Upper lobe of left lung (tissue), 6 donors: ENCODE data around the gene MAST4. TPM values are rescaled to one million over a fixed set of nuclear protein-coding genes. Genes with fewer than 3 reads are reported as not detected.
A peak's percentile ranks its signal among the peaks of the same experiment; 100 is the strongest.

Experiments
- ATAC-seq, 2 donors: fragments of 200-7000 bp; cut with Tn5 transposase; one replicate each; pipeline ENCODE4 v1.9.1; 2022; ENCODE audit warnings: mild to moderate bottlenecking in 2 of 2, moderate library complexity in 2 of 2; ENCODE audit not compliant: low FRiP score in 2 of 2
- DNase-seq, 2 donors: peaks; one replicate each; pipeline ENCODE4 v3.0.0-alpha.2; 2019 to 2020
- H3K27ac ChIP-seq, 4 donors: fragments of 200-600 bp; sonication (generic); one replicate each; pipeline ENCODE4 v1.5.1; 2016 to 2019
- H3K27me3 ChIP-seq, 4 donors: fragments of 200-600 bp; sonication (generic); one replicate each; pipeline ENCODE4 v1.5.1; 2017 to 2019
- H3K36me3 ChIP-seq, 4 donors: fragments of 200-600 bp; sonication (generic); one replicate each; pipeline ENCODE4 v1.5.1; 2016 to 2019
- H3K4me1 ChIP-seq, 4 donors: fragments of 200-600 bp; sonication (generic); one replicate each; pipeline ENCODE4 v1.5.1; 2018 to 2019
- H3K4me3 ChIP-seq, 4 donors: fragments of 200-600 bp; sonication (generic); one replicate each; pipeline ENCODE4 v1.5.1; 2017 to 2019; ENCODE audit warnings: mild to moderate bottlenecking in 2 of 4, moderate library complexity in 1 of 4
- H3K9me3 ChIP-seq, 4 donors: fragments of 200-600 bp; sonication (generic); one replicate each; pipeline ENCODE4 v1.5.1; 2018 to 2019
- EP300 ChIP-seq, 4 donors: sonication (generic); formaldehyde crosslinking; IDR thresholded peaks; one replicate each; pipeline ENCODE4 v1.5.1; 2017; ENCODE audit warnings: antibody characterized with exemption in 4 of 4, control low read depth in 2 of 4
- POLR2A ChIP-seq, 4 donors: fragments of 450-650 bp; IDR thresholded peaks; one replicate each; pipeline ENCODE4 v1.5.1; 2016 to 2017; ENCODE audit warnings: antibody characterized with exemption in 4 of 4, mild to moderate bottlenecking in 2 of 4
- POLR2AphosphoS5 ChIP-seq, 2 donors: sonication (generic); formaldehyde crosslinking; IDR thresholded peaks; one replicate each; pipeline ENCODE4 v1.5.1; 2017; ENCODE audit warnings: antibody characterized with exemption in 2 of 2
- WGBS, 2 donors: methylation state at CpG; one replicate each; pipeline ENCODE4 v1.1.5; 2017 to 2018; 5-methylcytosine and 5-hydroxymethylcytosine counted together
- total RNA-seq, 6 donors: library from RNA; depleted of rRNA in 4 of 6; stranded (reverse); fragments of >200 nt in 4 of 6; gene quantifications; one replicate each; pipeline versions ENCODE4 v1.1.0 to v1.2.1, GENCODE V29; 2016 to 2021
- TF ChIP-seq, protein P1 (sequence below), 6 experiments: fragments of 450-650 bp in 4 of 6; fragments of 200-600 bp in 2 of 6; sonication (generic) in 2 of 6; IDR thresholded peaks; one replicate each; pipeline ENCODE4 v1.5.1; 2016 to 2019; ENCODE audit warnings: antibody characterized with exemption in 6 of 6
- donor health status: DM: no; HTN: no; CAD: no; lungs with moderate emphysema.
- donor health status: DM: no; HTN: yes; CAD: no; lungs with severe emphysema.

MAST4 gene
- total RNA-seq, 6 donors from 2014 or later, result 44.8 to 229 (median 66.4) TPM

DNA sequence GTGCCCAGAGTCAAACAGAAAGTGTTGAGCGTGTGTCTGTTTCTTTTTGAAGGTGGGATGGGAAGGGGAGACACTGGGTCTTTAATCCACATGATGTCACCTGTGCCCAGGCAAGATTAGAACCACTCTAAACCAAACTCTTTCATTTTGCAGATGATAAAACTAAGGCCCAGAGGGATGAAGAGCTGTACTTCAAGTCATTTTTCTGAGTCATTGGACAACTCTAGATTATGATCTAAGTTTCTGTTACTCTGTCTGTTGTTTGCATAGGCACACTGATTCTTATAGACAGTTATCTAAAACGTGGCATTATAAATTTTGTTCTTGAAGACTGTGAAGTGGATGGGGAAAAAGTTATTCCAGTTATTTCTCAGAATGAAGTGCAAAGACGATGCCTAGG, 48.8 kb downstream of the MAST4 start:
- Histone ChIP-seq H3K36me3 (no peaks in the 10 kb centered on the region), H3K4me3 (no peak overlapping the region), H3K27ac (no peak overlapping the region), H3K27me3 (no peaks in the 10 kb centered on the region), H3K4me1 (peaks cover 0 to 9% (median 0%) of the 10 kb centered on the region in 4 donors), H3K9me3 (no peaks in the 10 kb centered on the region)
- TF ChIP-seq POLR2A (IDR thresholded peaks at IDR 0.05), result no peak
- TF ChIP-seq POLR2AphosphoS5 (IDR thresholded peaks at IDR 0.05), result no peak
- TF ChIP-seq, protein P1, sequence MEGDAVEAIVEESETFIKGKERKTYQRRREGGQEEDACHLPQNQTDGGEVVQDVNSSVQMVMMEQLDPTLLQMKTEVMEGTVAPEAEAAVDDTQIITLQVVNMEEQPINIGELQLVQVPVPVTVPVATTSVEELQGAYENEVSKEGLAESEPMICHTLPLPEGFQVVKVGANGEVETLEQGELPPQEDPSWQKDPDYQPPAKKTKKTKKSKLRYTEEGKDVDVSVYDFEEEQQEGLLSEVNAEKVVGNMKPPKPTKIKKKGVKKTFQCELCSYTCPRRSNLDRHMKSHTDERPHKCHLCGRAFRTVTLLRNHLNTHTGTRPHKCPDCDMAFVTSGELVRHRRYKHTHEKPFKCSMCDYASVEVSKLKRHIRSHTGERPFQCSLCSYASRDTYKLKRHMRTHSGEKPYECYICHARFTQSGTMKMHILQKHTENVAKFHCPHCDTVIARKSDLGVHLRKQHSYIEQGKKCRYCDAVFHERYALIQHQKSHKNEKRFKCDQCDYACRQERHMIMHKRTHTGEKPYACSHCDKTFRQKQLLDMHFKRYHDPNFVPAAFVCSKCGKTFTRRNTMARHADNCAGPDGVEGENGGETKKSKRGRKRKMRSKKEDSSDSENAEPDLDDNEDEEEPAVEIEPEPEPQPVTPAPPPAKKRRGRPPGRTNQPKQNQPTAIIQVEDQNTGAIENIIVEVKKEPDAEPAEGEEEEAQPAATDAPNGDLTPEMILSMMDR (IDR thresholded peaks at IDR 0.05), result no peak
- TF ChIP-seq EP300 (IDR thresholded peaks at IDR 0.05), result no peak
- 56 to 60% methylated on average over 3 of the region's 3 CpGs for WGBS, 2 donors
- no peak for ATAC-seq
- no peak for DNase-seq

DNA sequence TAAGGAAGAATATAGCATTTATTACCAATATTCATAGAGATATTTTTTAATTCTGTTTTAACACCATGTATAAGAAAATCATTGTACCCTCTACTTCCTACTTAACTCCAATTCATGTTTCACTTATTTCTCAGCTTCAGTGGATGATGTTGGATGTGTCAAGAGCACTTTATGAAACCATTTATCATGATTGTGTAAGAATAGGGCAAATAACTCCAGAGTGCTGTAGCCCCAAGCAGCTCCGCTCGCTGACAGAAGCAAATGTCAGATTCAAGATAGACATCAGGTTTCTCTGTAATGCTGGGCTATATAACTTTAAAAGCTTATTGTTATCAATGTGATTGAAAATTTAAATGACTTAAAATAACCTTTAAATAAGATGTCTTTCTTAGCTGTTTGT, 50.4 kb downstream of the MAST4 start:
- H3K27me3 ChIP-seq, result no peaks in the 10 kb centered on the region
- no peak overlapping the region for H3K27ac ChIP-seq
- no peaks in the 10 kb centered on the region for H3K9me3 ChIP-seq
- no peaks in the 10 kb centered on the region for H3K36me3 ChIP-seq
- DNase-seq (no peak), ATAC-seq (peak in 1 of 2 donors; percentile 79)
- no peak overlapping the region for H3K4me3 ChIP-seq
- TF ChIP-seq POLR2A (IDR thresholded peaks at IDR 0.05) (no peak), POLR2AphosphoS5 (IDR thresholded peaks at IDR 0.05) (no peak), EP300 (IDR thresholded peaks at IDR 0.05) (peak in 1 of 4 donors; percentile 55)
- TF ChIP-seq, protein P1 (IDR thresholded peaks at IDR 0.05), result no peak
- WGBS, 2 donors, result 46 to 78% methylated on average over 2 of the region's 2 CpGs
- peaks cover 0 to 9% (median 0%) of the 10 kb centered on the region in 4 donors for H3K4me1 ChIP-seq

DNA sequence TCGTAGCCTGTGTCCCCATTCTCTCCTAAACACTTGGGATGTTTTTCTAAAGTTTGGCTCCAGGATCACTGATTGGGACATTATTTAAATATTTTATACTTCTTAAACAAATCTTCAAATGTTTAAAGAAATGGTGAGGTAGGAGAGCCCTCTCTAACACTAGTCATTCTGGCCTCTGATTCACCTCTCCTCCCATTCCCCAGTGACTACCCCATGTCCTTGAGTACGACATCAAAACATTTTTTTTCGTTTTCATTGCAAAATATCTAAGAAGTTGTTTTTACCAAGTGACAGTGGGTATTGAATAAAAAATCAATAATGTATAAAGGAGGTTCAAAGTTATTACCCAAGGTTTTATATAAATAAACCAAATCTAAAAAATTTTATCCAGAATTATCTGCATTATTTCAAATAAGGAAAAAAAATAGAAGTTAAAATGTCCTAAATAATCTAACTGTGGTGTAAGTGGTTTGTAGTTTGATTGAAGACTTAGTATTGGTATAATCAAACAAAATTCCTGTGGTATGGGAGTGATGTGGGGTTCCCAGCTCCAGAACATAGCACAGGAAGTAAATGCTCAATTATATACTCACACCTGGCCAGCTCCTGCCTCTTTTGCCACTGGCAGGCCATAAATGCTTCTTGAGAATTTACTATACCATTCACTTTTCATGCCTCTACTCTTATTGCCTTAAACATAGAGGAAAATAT, 51.1 kb downstream of the MAST4 start:
- DNase-seq (no peak), ATAC-seq (peak in 1 of 2 donors; percentile 82)
- TF ChIP-seq, protein P1 (IDR thresholded peaks at IDR 0.05), result no peak
- TF ChIP-seq POLR2AphosphoS5 (IDR thresholded peaks at IDR 0.05), result no peak
- TF ChIP-seq POLR2A (IDR thresholded peaks at IDR 0.05), result no peak
- TF ChIP-seq EP300 (IDR thresholded peaks at IDR 0.05), result no peak
- no peaks in the 10 kb centered on the region for H3K36me3 ChIP-seq
- no peak overlapping the region for H3K27ac ChIP-seq
- H3K9me3 ChIP-seq, result no peaks in the 10 kb centered on the region
- H3K27me3 ChIP-seq, result no peaks in the 10 kb centered on the region
- WGBS, 2 donors, result 50 to 58% methylated on average over 3 of the region's 3 CpGs
- peaks cover 0 to 9% (median 0%) of the 10 kb centered on the region in 4 donors for H3K4me1 ChIP-seq
- no peak overlapping the region for H3K4me3 ChIP-seq

DNA sequence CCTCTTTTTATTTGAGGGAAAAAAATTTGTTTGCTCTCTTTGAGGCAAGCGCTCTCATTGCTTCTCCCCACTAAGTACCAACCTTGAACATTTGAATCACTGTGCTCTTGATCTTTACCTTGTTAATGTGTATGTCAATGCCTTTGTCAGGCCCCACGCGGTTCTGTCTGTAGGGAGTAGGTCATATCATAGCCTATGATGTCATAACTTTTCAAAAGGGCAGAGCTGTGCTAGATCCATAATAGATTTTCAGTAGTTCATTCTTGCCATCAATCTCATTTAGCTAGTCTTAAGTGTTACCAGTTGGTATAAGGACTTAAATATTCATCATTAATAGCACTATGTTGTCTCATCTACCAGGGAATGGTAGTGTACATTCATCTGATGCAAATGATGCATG, 56.6 kb downstream of the MAST4 start:
- Histone ChIP-seq H3K36me3 (no peaks in the 10 kb centered on the region), H3K27me3 (no peaks in the 10 kb centered on the region), H3K4me3 (no peak overlapping the region), H3K27ac (no peak overlapping the region), H3K4me1 (peaks cover 0 to 4% (median 2%) of the 10 kb centered on the region in 4 donors), H3K9me3 (no peaks in the 10 kb centered on the region)
- WGBS, 2 donors, result 85% methylated on average over 3 of the region's 3 CpGs
- TF ChIP-seq EP300 (IDR thresholded peaks at IDR 0.05), result no peak
- no peak for TF ChIP-seq POLR2A (IDR thresholded peaks at IDR 0.05)
- TF ChIP-seq POLR2AphosphoS5 (IDR thresholded peaks at IDR 0.05), result no peak
- TF ChIP-seq, protein P1 (IDR thresholded peaks at IDR 0.05), result no peak
- DNase-seq, result no peak
- ATAC-seq, result no peak

DNA sequence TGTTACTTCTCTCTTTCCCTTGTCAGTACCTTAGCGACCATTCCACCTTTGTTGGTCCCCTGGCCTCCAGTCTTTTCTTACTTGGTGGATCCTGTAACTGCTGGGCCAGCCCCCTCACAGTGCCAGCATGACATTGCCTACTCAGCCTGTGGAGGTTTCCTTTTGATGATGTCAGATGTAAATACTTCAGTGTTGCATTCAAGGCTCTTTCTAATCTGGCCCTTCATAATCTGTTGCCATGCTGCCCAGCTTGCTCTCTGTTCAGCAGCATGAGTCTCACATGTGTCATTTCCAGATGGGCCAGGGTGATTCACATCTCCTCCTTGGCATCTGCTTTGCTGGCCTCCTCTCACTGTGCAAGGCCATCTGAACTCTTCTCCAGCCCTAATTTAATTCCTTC, 57.1 kb downstream of the MAST4 start:
- H3K27me3 ChIP-seq, result no peaks in the 10 kb centered on the region
- no peak for TF ChIP-seq POLR2A (IDR thresholded peaks at IDR 0.05)
- TF ChIP-seq POLR2AphosphoS5 (IDR thresholded peaks at IDR 0.05), result no peak
- TF ChIP-seq, protein P1 (IDR thresholded peaks at IDR 0.05), result no peak
- TF ChIP-seq EP300 (IDR thresholded peaks at IDR 0.05), result no peak
- 92 to 100% methylated on average over 1 of the region's 1 CpG for WGBS, 2 donors
- no peaks in the 10 kb centered on the region for H3K9me3 ChIP-seq
- DNase-seq (no peak), ATAC-seq (peak in 1 of 2 donors; percentile 66)
- H3K4me3 ChIP-seq, result no peak overlapping the region
- H3K4me1 ChIP-seq, result peaks cover 0 to 4% (median 2%) of the 10 kb centered on the region in 4 donors
- no peak overlapping the region for H3K27ac ChIP-seq
- no peaks in the 10 kb centered on the region for H3K36me3 ChIP-seq
